GM08714 (cell line): Measurements from ENCODE around the gene EHMT2.

Experiments used
- H3K4me3 ChIP-seq: fragments of 200-500 bp; sonication (Bioruptor generic); 2 replicates; pipeline ENCODE4 v1.5.1; 2014; ENCODE audit warnings: mild to moderate bottlenecking, low read length, inconsistent platforms
- ZNF274 ChIP-seq: IDR thresholded peaks from 2 replicates; pipeline ENCODE4 v1.6.1; 2012; ENCODE audit warnings: mild to moderate bottlenecking, low read depth, low read length

The EHMT2 gene

DNA sequence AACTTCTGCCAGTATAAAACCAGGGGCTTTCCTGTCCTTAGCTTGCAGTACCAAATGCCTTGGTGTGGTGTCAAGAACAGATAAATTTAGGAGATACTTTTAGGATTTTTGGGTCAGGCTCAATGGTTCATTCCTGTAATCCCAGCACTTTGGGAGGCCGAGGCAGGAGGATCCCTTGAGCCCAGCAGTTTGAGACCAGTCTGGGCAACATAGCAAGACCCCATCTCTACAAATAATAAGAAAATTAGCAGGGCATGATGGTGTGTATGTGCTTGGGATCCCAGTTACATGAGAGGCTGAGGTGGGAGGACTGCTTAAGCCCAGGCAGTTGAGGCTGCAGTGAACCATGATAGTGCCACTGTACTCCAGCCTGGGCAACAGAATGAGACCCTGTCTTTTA, 7.5 kb upstream of the EHMT2 start:
- H3K4me3 ChIP-seq = no peak overlapping the region
- TF ChIP-seq ZNF274 = no peak

DNA sequence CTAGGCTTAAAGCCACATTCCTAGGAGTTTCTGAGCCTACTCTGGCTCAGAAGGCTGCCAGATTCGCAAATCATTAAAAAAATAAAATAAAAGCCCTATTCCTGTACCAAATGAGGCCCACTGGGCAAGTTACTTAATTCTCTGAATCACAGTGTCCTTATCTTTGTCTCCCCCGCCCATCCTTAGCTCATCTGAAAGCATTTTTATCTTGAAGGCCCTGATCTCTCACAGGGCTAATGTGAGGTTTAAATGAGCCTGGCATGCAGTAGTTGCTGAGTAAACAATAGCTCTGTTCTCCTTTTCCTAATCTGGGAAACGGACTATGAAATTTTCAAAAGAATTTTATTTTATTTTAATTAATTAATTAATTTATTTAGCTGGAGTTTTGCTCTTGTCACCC, 6.5 kb upstream of the EHMT2 start:
- TF ChIP-seq ZNF274 = no peak
- no peak overlapping the region for H3K4me3 ChIP-seq

DNA sequence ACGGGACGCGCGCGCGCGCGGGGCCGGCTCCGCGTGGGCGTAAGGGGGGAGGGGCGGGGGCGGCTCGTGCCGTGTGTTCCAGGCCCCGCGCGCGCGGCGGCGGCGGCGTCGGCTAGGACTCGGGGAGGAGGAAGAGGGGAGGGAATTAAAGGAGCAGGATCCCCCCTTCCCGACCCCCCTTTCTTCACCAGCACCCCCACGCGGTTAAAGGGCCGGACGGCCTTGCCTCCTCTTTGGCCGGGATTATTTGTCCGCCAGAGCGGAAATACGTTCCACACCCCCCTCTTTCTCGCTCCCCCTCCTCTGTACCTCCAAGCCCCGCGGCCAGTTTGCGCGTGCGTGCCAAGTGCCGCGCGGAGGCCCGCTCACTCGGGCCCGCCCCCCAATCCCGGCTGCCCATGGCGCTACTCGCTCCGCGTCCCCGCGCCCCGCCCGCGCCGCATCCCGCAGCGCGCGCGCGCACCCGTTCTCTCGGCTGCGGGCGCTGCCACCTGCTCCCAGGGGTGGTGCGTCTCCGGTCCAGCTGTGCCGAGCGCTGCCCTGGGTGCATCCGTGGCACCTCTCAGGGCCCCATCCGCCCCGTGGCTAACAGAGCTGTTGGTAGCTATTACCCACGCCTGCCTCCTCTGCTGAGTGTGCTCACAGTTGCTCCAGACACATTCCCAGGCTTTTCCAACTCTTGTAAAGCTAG, 4.6 kb upstream of the EHMT2 start, which contains the start of gene ZBTB12:
TSS of gene ZBTB12 (minus strand) at position 134 of the 691 bp plus-strand sequence. CDS start 781 bp downstream, outside the sequence.
- TF ChIP-seq ZNF274 = no peak
- peak within 1 kb of the TSS; percentile 62 for H3K4me3 ChIP-seq

DNA sequence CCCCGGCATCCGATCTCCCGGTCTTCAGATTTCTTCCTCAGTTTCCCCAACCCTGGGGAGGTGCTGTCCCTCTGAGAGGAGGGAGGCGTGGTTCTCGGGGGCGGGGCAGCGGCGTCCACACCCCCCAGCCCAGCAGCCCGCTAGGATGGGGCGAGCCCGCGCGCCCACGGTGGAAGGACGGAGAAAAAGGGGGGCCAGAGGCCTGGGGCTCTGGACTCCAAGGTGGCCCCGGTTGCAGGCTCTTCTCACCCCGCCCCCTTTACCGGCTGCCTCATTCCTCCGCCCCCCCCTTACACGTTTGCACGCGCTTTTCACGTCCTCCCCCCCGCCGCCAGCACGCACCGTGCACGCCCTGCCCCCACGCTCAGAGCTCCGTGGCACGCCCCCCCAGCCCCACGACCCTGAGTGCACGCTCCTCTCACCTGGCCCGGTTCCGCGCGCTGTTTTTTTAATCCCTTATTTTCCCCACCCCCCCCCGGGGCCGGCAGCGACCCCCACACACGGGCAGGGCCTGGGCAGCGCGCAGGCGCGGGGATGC, 4.0 kb upstream of the EHMT2 start:
- peak overlapping the region; percentile 62 for H3K4me3 ChIP-seq
- TF ChIP-seq ZNF274 = no peak

DNA sequence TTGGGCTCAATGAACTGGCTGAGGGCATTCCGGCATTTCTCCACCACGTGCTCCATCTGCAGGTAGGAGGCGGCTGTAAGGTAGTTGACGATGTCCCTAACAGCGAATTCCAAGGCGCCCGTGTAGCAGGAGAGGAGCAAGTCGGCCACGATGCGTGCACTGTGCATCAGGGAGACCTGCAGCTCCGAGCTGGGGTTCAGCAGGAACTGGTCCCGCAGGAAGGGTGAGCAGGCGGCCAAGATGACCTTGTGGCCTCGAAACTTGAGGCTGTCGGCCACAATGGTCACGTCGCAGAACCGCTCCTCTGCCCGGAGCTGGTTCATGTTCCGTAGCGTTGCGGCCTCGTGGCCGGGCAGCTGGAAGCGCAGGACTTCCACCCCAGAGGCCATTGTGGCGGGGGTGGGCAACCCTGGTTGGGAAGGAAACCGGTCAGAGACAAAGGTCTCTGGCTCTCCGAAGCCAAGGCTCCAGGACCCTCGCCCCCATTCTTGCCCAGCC, 3.5 kb upstream of the EHMT2 start:
- TF ChIP-seq ZNF274 = no peak
- H3K4me3 ChIP-seq = peak overlapping the region; percentile 62; the same call in 1 of the 2 replicates

DNA sequence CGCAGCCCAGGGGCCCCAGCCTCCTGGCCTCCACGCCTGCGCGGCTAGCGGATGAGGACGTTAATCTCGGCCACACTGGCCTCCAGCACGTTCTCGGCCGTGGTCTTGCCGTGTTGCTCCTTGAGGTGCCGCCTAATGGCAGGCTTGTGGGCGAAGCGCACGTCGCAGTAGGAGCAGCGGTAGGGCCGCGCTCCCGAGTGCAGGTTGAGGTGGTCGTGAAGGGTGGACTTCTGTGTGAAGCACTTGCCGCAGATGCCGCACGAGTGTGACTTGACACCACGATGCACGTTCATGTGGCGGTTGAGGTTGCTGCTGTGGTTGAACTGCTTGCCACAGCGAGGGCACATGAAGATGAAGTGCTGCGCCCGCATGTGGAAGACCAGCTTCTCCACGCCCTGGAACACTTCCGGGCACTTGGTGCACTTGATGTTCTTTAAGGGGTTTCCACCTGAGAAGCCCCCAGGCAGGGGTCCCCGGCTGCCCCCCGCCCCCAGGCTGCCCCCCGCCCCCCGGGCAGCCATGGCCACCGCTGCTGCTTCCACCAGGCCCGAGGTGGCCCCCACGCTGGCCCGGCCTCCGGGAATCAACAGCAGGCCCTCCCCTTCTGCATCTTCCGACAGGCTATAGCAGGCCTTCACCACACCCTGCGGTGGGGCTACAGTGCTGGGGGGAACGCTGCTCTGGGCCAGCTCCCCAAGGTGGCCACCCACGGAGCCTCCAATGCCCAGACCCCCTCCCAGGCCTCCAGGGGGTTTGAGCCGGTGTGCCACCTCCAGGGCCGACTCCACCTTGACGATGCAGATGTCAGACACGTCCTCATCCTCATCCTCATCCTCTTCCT, 2.6 kb upstream of the EHMT2 start:
- TF ChIP-seq ZNF274 = no peak
- no peak overlapping the region for H3K4me3 ChIP-seq

DNA sequence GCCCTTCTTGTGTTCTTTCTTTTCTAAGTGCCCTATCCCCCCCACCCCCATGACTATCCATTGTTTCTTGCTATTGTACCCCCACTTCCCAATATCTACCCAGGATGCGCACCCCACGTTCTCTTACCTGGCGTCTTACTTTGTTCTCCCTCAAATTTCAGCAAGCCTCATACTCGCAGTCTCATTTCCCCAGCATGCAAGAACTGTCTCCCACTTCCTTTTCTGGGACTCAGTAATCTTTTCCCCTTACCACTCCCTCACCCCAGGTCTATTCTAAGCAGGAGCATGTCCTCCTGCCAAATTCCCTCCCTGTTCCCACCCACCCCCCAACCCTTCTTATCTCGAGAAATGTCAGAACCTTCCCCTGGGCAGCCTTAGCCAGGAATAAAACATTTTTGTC, 1.7 kb upstream of the EHMT2 start:
- TF ChIP-seq ZNF274 = no peak
- H3K4me3 ChIP-seq = no peak overlapping the region

DNA sequence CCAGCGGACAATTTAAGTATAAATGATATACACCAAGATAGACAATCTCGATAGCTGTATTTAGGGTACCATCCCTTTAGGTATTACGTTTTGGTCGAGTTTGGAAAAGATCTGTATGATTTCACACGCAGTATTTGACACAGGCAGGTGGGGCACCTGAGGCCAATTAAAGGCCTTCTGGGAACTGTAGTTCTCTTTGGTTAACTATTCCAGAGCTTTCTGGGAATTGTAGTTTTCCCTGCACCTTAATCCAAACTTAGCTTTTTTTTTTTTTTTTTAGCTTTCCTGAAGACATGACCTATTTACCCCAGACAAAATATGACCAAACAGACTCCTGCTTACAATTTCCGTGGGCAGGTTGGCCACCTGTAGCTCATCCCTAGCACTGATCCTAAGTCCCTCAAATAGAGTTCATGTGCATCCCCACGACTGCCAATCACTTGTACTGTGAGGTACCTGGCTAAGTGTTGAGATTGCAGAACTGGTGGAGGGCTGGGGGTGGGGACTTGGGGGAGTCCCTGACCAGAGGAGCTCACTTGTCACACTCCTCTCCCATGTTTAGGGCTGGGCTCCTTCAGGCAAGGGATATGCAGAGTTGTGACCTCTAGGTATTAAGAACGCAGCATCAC, 999 bp upstream of the EHMT2 start:
- H3K4me3 ChIP-seq = peak overlapping the region; percentile 95
- TF ChIP-seq ZNF274 = no peak

DNA sequence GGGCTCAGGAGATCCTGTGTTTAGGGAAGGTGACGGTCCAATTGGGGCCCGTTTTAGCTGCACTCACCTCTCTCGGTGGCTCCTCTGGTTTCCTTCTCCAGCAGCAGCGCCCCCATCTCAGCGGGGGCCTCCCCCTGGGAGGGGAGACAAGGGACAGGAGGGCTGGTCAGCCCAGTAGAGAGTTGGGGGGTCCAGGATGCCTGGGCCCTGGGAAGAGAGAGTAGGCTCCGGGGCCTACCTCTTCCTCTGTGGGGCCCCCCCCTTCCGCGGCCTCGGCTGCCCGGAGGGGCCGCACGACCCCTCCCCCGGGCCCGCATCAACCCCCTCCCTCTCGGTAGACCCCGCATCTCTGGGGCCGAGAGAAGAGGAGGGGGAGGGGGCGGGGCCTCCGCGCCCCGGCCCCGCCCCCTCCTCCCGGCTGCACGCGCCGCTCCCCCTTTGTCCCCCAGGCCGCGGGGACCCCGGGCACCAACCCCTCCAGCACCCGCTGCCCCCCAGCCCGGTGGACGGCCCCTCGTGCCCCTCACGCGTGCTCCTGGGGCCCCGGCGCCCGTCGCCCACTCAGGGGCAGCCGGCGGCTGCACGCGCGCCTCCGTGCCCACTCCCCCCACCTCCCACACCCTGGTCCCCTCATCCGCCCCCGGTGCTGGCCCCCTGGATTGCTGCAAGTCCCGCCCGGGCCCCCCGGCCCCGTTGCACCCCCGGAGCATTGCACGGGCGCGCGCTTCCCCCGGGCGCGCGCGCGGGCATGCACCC, 464 bp downstream of the EHMT2 start:
- no peak for TF ChIP-seq ZNF274
- H3K4me3 ChIP-seq = peak overlapping the region; percentile 95

DNA sequence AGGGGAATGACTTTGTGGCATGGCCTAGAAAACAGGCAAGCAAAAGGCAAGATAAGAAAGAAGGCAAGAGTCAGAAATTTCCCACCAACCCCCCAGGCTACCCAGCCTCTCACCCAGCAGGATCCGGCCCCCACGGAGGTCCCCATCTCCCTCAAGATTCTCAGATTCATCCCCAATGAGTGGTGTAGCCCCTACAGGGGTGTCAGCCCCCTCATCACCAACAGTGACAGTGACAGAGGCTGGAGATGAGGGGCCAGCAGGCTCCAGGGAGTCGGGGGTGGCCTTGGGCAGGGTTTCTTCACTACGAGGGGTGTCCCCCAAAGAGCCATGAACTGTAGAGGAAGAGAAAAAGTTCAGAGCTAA, 1.0 kb downstream of the EHMT2 start:
- H3K4me3 ChIP-seq = peak overlapping the region; percentile 95
- TF ChIP-seq ZNF274 = no peak

DNA sequence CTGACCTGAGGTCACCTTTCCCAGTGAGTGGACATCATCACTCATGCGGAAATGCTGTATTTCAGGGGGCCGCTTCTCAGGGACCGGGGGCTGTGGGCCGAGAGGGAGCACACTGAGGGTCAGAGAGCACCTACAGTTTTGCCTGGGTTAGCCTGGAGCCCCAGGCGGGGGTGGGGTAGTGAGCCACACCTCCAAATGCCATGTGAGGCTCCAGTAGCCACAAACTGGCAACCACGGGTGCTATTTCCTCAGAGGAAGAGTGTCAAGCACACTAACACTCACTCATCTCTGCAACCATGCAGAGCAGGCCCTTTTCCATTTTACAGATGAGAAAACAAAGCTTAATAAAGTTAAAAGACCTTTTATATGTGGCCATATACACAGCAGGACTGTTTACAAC, 4.7 kb downstream of the EHMT2 start:
- no peak for TF ChIP-seq ZNF274
- H3K4me3 ChIP-seq = no peak overlapping the region

DNA sequence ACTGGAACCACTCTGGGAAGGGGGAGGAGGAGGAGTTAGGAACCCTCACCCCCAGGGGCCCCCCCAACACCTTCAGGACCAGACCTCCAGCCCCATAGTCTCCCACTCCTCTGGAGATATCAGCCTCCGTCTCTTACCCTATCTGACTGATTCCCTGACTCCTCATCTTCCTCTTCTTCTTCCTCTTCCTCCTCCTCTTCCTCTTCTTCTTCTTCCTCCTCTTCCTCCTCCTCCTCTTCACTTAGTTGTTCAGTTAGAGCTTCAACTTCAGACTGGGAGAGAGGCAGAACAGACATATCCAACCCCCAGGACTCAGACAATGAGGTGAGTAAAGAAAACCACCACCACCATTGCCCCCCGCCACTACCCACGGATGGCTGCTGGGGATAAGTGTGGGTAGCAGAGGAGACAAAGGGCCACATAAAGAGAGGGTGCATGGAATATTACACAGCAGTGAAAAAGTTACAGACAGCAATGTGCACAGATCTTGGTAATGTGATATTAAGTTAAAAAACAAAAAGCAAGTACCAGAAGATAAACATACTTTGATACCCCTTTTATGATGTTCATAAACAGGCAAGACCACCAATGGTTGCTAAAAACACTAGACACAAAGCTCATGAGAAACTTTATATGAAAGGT, 8.0 kb downstream of the EHMT2 start:
- no peak overlapping the region for H3K4me3 ChIP-seq
- no peak for TF ChIP-seq ZNF274
